Fibroblast of skin of back (primary cell): Measurements from ENCODE around the gene PTTG1IP.
A peak's percentile ranks its signal among the peaks of the same experiment; 100 is the strongest.

Experiments
- DNase-seq: peaks from one replicate; pipeline ENCODE4 v3.0.0-alpha.2; 2013

PTTG1IP gene

DNA sequence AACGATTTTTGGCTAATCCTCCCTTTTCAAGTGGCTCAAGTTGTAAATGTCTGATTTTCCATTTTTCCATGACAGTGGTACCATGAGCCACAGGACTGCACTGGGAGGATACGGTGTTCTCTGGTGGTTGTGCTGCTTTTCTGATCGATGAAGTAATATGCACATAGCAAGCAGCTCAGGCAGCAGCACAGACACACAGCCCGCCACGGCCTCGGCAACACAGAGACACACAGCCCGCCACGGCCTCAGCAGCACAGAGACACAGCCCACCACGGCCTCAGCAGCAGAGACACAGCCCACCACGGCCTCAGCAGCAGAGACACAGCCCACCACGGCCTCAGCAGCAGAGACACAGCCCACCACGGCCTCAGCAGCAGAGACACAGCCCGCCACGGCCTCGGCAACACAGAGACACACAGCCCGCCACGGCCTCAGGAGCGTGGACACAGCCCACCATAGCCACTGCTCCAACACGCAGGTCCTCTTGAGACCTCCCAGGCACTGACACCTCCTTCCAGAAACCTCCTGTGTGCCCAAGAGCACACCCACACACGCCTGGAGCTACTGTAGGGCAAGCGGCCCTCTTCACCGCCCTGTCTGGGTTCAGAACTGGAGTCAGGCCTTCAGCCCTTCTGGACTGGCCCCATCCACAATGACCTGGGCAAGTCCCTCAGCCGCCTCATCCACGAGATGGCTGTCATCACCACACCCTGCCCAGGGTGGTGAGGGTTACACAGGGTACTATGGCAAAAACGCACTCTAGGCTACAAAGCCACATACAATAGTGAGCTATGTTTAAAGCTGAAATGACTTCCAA is 10.4 kb downstream of the PTTG1IP start:
- DNase-seq: no peak

DNA sequence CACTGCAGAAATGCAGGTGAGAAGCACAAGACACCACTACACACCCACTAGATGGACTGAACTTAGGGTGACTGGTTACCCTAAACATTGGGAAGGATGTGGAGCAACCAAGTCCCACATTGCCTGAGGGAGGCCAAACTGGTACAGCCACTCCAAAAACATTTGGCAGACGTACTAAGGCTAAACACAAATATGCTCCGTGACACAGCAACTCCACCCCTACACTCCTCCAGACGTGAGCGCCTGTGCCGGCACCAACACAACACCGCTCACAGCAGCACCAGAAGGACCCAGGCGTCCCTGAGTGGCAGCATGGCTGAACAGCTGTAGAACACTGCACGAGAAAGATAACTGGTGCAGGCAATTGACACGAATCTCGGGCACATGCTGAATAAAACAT is 14.7 kb downstream of the PTTG1IP start:
- no peak for DNase-seq

DNA sequence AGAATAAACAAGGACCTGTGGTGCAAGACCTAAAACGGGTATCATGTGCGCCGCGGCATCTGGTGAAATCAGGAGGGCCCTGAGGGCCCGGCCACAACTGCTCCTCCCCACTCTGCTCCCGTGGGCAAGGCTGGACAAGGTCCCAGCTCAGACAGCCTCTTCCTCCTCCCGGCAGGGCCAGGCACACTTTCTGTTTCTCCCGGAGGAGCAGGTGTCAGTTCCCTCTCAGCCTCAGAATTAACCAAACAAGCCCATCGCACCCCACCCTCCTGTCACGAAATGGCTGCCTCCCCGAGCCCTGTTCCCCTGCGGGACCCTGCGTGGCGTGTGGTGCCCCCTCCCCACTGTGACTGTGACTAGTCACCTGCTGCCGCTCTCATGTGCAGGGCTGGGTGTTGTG is 15.2 kb downstream of the PTTG1IP start:
- no peak for DNase-seq

DNA sequence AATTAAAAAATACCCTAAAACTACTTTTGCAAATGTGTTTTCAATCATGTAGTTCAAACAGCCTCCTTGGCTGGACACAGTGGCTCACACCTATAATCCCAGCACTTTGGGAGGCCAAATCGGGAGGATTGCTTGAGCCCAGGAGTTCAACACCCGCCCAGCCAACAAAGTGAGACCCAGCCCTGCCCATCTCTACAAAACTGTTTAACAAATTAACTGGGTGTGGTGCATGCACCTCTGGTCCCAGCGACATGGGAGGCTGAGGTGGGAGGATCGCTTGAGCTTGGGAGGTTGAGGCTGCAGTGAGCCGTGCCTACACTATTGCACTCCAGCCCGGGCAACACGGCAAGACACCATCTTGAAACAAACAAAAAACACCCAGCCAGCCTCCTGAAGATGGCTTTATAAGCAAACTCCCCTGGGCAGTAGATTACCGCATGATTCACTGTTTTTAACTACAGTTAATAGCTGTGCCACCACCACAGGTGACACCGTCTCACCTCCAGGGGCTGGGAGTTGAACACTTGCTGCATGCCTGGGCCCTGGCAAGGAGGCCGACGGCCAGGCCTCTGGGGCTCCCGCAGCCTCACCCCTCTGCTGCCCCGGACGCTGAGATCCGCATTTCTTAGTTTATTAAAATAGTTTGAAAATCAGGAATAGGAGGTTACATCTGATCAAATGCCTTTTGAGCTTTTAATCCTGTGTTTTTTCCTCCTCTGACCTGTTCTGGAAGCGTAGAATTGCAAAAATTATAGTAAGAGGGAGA is 16.2 kb downstream of the PTTG1IP start:
- DNase-seq: no peak

DNA sequence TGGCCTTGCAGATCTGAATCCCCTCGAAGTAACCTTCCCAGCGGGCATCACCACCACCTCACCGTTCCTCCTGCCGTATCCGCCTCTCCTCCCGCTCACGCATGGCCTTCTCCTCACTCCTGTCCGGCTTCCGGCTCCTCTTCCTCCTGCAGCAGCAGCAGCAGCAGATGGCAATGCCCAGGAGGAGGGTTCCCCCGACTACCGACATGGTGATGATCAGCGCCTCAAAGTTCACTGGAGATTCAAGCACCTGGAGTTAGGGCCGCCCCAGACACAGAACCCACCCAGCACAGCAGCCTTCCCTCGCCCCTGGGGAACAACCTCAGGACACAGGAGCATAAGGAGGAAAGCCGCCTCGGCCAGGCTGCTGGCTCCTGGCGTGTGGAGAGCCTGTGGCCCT is 17.4 kb downstream of the PTTG1IP start:
- DNase-seq: no peak

DNA sequence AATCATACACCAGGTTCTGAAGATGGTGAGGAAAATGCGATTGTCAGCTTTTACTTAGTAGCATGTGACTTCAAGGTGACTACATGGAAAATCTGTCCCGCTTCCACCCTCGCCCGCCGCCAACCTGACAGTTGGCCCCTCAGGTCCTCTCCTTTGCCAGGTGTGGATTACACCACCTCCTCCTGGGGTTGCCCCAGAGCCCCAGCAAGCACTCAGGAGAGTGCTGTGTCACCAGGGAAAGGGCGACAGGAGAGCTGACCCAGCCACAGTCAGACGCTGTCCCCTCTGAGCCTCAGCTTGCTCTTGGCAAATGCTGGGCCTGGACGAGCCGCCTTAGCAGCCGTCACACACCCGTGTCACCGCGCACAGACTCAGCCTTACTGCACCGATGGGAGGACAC is 17.9 kb downstream of the PTTG1IP start:
- no peak for DNase-seq

DNA sequence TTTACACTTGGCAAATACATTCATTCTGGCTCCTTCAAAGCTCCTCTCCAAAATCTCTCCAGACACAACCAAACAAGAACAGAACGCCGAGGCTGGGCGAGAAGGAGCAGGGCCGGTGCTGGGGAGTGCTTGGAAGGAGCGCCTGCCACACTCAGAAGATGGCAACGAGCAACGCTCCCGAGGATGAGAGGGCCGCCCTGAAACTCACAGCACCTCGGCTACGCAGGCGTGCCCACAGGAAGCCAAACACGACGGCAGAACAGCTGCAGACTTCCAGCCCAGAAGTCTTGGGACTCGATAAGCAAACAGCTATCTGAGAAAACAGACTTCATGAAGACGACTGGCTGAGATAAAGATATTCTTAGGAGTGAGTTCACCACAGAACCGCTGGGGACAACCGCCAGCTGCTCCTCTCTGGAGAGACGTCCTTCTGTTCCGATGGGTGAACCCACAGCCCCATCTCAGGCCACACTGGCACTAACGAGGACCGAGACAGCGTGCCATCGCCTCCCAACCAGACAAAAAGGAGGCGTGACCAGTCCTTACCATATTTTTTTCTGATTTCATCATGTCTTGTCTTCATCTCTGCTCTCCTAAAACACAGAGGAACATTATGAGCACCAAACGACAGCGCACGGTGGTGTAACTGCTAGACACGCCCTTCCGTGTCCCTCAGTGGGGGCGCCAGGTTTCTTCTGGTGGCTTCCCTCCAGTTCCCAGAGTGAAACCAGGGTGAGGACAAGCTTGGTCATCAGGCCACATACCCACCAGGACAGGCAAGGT is 18.6 kb downstream of the PTTG1IP start:
- DNase-seq: no peak

DNA sequence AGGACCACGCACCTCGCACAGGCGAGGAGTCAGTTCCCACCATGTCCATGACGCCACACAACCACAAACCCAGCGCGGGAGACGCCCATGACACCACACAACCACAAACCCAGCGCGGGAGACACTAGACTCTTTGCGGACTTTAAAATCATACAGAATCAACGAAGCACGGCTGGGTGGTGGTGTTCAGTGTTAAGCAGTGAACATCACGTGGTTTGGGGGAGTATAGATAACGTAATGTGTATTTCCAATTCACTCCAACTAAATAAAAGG is 19.2 kb downstream of the PTTG1IP start:
- DNase-seq: no peak

DNA sequence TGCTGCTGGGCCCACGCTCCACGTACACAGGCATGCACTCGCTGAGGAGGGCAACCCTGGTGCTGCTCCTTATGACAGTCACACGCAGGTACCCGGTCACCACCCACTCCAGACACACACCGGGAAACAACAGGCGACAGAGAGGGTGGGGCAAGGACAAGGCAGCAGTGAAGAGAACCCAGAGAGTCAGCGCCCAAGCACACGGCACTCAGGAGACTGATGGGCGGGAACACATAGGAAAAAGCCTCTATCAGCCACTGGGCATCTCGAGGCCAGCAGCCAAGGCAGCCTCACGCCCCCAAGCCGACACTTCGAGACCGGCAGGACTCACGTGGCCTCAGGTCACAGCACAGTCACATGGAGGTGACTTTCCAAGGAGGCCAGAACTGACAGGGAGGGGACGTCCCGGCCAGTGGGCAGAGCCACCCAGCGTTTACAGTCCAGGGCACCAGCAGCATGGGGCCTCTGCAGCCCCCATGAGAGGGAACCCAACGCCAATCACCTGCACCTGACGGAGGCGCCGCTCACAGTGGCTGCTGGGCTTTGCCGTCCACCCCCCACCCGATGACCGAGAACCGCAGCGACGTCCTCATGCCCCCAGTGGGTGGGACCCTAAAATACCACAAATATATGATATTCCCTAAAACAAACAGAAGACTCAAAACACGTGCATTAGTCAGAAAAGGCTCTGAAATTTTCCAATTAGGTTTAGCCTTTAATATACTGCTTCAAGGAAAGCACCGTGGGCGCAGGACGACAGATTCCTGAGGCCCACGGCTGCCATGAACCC is 19.7 kb downstream of the PTTG1IP start:
- DNase-seq: no peak

DNA sequence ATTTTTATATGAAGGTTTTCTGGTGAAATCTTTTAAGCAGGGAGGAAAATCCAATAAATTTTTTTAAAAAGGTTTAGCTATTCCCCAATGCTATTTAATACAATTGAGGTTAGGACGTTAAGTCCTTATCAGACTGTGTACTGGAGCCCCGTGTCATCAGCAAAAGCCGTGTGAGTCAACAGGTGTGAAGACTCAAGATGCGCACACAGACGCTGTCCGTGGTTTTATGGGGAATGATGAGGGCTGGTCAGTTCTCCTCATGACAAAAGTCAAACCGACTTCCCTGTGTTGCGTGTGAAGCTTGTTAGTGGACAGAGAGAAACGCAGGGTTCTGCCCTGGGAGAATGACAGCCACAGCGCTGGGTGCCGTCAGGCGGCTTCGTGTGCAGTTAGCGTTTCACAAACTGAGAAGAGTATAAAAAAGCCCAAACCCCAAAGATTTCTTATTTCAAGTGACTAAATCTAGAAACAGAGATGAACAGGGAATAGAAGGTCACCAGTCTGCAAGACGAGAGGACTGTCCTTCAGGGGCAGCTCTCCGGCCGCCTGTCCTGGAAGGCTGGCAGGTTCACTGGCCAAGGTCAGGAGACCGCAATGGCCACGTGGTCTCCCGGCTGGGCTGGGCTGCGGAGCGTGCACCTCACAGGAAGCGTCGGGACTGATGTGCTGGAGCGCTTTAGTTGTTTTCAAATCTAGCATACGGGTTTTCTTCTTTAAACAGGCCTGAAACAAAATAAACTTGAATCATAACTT is 22.4 kb downstream of the PTTG1IP start:
- no peak for DNase-seq

DNA sequence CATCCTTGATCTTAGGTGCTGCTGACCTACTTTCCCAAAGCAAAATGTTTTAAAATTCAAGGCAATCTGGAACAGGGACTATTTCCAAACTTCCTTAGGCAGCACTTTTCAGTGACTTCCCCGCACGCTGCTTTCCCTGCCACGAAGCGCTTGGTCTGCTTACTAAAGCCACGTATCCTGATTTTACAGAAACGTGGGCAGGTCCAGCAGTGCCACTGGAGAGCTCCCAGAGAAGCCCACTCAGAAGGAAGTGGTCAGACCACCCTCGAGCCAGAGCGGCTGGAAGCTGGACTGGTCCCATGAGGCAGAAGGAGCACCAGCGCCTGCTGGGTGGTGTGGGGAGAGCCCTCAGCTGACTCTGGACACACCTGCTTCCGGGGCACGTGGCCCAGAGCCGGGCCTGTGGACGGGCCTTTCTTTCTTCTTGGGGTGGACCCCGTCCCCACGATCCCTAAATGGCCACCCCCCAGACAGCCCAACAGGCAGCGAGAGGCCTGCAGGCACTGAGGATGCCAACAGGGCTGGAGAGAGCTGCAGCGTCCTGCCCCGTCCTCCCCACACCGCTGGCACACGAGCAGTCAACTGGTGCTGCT is 23.2 kb downstream of the PTTG1IP start:
- no peak for DNase-seq

DNA sequence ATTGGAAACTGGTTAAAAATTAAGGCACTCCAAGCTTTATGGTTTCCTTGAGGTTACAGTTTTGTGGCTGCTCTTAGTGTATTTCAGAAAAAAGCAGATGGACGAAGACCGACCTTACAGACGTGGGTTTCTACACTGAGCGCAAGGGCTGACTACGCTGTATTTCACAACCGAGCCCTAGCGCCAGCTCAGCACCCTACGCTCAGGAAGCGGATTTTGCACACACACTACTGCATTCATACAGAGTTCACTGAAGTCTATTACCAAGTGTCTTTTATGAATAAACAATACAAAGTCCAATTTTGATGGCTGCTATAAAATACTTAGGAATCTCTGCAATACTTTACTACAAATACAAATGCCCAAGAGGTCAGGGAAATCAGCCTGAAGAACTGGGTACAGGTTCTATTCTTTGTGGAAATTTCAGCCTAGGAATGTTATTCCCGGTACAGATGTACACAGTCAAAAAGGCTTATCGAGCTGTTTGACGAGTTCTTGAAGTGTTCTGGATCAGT is 23.8 kb downstream of the PTTG1IP start:
- no peak for DNase-seq

DNA sequence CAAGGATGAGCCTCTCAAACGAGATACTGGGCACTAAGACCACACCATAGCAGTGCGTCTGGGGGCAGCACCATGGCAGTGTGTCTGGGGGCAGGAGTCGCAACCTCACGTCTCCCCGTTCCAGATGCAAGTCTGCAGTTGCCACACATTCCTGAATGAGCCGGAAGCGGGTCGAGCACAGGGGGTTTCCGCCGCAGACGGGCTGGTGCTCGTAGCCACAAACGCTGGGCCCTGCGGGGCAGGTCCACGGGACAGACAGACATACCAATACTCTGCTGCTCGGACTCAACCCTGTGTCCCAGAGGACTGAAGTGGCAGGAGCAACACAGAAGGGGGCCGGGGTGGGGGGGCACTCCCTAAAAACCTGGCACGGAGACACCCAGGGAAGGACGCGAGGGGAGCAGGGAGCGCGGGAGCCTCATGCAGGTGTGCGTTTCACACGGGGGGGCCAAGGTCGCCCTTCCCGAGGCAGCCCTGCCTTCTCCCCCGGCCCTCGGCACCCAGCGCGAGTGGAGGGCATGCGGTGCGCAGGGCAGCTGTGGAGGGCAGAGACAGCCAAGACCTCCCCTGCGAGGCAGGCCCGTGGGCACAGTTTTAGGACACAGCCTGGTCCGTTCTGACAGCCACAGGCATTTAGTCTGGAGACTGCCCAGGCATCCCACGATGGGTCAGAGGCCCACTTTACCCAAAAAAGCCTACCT is 24.5 kb downstream of the PTTG1IP start:
- DNase-seq: no peak

DNA sequence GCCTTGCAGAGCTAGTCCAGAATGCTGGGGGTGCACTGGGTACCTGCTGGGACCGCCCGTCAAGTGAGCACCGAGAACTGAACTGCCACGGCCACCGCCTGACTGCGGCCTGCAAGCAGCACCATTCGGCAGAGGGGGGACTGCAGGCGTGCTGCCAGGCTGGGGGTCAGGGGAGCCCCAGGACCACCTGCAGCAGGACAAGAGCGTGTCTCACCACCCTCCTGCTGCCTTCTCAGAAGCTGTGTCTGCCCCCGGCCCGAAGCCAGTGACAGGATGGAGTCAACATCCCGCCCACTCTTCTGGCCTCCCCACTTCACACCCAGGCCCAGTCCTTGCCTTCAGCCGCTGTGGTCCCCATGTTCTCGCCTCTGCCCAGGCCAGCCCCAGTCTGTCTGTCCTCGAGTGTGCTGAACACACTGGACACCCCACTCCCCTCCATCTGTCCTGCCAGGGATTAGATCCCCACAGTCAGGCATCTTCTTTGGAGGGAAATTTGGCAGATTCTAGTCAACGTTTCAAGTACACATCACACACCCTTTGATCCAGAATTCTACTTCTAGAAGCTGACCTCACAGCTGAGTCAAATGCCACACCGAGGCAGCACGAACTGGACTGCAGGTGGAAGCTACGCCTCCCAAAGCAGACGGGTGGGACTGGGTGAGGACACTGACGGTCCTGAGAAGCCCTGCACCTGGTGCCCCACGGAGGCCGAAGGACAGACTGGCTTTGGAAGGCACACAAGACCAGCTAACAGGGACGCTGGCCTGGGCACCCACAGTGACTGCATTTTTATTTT is 26.0 kb downstream of the PTTG1IP start:
- no peak for DNase-seq

DNA sequence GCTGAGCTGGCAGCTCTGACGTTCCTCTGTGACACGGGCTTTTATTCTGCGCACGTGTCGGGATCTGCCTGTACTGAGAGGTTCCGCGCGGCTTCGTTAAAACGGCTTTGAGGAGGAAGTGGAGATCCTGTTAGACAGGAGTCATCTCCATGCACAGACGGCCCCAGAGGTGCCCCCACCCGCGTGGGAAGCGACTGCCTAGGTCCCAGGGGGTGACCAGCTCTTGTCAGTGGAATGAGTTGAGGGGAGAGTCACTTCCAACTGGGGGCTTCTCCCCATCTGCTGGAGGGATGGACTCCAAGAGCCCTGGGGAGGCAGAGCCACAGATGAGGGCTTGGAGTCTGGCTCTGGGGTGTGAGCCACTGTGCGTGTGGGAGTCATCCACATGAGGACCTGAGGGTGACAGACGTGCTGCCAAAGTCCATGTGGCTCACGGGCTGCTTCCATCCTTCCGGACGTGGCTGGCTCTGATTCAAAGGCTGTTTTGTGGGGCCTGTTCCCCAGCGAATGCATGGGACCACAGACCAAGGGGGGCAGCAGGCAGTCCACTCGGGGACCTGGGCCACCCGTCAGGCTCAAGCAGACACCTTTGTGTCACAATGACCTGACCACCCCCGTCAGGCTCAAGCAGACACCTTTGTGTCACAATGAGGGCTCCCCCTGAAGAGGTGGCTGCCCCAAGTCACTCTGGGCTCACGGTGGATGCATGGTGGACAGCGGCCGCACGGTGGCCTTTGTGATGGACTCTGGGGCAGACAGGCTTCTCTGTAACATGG is 26.8 kb downstream of the PTTG1IP start:
- no peak for DNase-seq

DNA sequence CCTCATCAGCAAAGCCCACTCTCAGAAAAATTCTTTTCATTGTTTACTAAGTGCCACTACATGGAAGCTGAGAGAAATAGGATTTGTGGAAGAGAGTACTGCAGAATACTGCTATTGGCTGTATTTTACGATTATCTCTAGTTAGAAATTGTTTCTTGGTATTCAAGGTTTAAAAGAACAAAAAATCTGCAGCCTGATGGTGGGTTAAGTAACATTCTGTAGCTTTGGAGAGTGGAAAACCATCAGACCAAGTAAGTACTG is 27.3 kb downstream of the PTTG1IP start:
- DNase-seq: no peak

DNA sequence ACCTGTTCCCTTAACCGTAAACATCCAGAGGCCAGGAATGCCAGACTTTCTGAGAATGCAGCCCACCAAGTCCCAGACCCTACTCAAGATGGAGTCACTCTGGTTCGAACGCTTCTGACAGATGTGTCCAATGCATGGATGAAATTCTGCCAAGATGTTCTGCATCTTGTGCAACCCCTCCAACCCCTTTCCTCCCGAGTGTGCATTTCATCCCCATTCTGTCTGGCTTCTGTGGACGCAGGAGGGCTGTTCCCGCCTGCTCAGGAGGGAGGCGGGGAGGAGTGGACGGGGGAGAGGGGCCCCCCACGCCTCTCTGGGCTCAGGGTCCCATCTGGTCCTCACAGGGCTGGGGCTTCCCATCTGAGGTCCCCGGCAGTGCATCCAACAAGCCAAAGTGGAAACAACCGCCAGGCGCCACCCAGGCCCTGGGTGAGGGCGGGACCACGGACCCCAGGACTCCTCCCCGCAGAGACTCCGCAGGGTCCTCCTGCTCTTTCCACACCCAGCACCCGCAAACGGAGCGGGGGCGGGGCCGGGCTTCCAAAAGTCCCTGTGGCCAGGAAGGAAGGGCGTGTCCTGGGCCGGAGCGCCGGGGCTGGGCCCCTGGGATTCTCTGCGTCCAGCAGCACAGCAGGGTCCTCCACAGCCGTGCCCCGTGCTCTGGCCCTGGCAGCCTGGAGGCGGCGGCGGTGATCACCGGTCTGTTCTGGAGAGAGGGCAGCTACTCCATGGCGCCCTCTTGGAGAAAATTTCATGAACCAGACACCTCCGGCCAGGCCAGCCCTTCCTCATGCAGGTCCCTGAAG is 27.9 kb downstream of the PTTG1IP start:
- DNase-seq: peak; percentile 55

DNA sequence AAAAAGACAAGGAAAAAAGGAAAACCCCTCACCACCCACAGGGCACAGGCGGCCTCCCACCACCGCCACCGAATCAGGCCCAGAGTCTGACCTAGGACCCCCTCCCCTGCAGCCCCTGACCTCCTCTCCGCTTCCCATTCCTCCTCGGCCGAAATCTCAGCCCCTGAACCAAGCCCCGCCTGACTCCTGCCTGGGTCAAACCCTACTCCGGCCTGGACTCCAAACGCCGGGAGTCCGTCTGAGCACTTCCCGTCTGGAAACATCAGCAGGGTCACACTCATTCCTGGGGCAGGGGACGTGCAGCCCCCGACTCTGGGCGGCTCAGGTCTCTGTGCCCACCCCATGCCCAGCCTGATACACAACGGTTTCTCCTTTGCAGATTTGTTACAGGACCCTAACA is 29.2 kb downstream of the PTTG1IP start:
- DNase-seq: no peak
